Activated T-cell treated with anti-CD3 and anti-CD28 coated beads, Interleukin-2, amount 50 U/mL, for 48 hours (primary cell): ENCODE measurements around the gene OR11H6.
"Not testable (repeated sequence)": the region's sequence is repeated elsewhere in the genome, so short reads cannot be mapped to it uniquely, and the experiment has no call there.

ENCODE experiments used
- DNase-seq, 2 experiments: peaks; one replicate each; pipeline ENCODE4 v3.0.0-alpha.2; 2020

Gene OR11H6

DNA sequence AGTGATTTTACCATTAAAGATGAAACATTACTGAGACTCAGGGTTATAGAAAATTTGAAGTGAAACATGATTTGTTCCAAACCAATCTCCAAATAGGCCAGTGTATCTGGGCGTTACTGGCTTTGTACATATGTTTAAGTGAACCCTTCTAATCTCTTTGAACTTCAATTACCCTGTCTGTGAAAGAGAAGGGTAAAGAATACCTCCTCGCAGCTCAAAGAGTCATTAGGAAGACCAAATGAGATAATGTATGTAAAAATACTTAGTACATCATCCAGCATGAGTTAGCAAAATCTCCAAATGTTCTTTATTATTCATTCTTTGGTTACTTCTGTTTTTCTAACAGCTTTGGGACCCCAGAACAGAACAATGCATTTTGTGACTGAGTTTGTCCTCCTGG lies at the start of gene OR11H6:
Gene OR11H6 (plus strand): TSS at position 301 of the 400 bp plus-strand sequence. CDS start 0 bp downstream, at position 301.
- DNase-seq, result no peak

GRCh38 chr14:20174205-20174604 lies 49.3 kb upstream of the OR11H6 start:
- DNase-seq, result not testable (repeated sequence)

DNA sequence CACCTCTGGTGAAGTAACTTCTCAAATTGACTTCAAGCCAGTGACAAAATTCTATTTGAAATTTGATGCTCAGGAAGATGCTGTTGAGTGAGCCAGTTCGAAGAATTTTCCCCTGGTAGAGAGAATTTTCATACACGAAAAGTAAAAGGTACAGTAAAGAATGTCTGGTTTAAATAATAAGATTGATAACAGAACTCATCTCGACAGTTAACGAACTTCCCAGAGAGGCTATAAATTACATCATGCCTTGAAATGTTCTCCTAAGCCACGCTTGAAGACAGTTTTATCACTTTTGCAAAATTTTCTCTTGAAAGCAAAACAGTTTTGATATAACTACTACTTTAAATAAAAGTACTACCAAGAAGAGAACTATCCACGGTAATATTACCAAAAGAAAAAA lies 47.2 kb upstream of the OR11H6 start:
- DNase-seq, result no peak

GRCh38 chr14:20177433-20177974 lies 46.0 kb upstream of the OR11H6 start:
- no peak for DNase-seq

GRCh38 chr14:20179218-20179617 lies 44.3 kb upstream of the OR11H6 start:
- no peak for DNase-seq

DNA sequence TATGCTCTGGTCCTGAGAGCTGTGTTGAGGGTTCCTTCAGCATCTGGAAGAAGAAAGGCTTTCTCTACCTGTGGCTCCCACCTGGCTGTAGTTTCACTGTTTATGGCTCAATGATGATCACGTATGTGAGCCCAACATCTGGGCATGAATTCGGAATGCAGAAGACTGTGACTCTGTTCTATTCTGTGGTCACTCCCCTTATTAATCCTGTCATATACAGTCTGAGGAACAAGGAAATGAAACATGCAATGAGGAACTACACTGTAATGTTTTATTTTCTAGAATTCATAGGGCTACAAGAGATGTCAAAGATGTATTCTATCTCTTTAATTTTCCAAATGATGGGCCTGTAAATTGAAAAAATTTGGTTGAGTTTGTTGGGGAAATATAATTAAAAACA lies 43.6 kb upstream of the OR11H6 start:
- DNase-seq, result no peak

- no peak for DNase-seq
These were observed 43.0 kb upstream of the OR11H6 start for GRCh38 chr14:20180486-20180885.

GRCh38 chr14:20184181-20184580 lies 39.3 kb upstream of the OR11H6 start:
- DNase-seq, result no peak

GRCh38 chr14:20190596-20190995 lies 32.9 kb upstream of the OR11H6 start, which contains the start of gene OR11G2:
TSS of gene OR11G2 (plus strand) at chr14:20190896. CDS start at chr14:20197438, 6,542 bp downstream.
- no peak for DNase-seq

- DNase-seq, result no peak
These were observed 32.1 kb upstream of the OR11H6 start for GRCh38 chr14:20191396-20191795.

DNA sequence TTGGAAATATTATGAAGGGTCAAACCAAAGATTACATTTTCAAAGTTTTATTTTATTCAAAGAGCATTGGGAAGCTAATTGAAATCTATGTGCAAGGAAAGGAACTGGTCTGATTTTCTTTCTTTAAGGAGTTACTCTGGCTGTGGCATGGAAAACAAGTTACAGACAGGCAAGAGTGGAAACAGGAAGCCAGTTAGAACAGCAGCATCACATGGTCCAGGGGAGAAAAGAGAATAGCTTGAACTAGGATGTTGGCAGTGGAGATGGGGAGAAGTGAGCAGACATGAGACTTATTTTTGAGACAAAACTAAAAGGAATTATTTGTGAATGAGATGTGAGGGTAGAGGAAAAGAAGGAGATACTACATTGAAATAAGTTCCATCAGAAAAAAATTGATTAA lies 29.4 kb upstream of the OR11H6 start:
- no peak for DNase-seq

DNA sequence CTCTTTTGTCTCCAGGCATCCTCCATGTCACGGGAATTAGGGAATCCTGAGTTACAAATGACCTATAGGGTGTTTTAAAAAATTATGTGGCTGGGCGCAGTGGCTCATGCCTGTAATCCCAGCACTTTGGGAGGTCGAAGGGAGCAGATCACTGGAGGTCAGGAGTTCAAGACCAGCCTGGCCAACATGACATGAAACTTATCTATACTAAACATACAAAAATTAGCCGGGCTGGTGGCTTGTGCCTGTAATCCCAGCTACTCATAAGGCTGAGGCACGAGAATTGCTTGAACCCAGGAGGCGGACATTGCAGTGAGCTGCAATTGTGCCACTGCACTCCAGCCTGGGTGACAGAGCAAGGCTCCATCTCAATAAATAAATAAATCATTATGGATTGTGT lies 28.3 kb upstream of the OR11H6 start:
- DNase-seq, result not testable (repeated sequence)

GRCh38 chr14:20195911-20196310 lies 27.6 kb upstream of the OR11H6 start:
- no peak for DNase-seq

DNA sequence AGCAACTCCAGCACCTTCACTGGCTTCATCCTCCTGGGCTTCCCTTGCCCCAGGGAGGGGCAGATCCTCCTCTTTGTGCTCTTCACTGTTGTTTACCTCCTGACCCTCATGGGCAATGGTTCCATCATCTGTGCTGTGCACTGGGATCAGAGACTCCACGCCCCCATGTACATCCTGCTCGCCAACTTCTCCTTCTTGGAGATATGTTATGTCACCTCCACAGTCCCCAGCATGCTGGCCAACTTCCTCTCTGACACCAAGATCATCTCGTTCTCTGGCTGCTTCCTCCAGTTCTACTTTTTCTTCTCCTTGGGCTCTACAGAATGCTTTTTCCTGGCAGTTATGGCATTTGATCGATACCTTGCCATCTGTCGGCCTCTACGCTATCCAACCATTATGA lies 26.1 kb upstream of the OR11H6 start:
- DNase-seq, result no peak

DNA sequence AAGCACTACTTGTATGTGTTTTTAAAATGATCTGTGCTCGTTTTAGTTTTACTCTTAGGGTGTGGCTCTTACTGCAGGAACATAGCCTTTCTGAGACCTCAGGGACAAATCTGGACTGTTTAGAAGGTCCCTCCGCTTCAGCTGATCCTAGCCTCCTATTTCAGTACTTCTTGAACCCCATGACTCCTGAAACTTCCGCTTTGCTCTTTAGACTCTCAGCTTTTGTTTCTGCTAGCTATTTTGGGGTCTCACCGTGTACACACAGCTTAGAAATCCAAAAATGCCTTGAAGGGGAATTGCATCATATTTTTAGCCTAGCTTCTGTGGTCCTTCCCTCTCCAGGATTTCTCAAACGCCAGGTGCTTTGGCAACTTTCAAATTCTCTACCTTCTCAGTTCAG lies 24.5 kb upstream of the OR11H6 start:
- no peak for DNase-seq

DNA sequence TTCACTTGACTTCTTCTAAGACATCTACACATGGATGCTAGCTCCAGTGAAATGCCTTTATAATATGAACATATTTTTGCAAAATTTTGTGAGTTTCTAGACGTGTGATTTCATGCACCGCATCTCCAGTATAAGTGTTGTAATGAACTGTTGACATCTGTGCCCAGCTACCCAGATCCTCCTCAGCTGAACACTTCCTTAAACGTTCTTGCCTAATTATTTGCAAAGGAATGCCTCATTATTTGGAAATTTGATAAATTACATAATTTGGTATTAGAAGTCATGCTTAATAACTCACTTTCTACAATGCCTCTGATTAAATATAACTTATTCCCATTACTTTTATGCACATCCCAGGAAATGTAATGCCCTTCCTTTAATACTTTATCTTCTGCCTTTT lies 18.8 kb upstream of the OR11H6 start:
- DNase-seq, result no peak

GRCh38 chr14:20209595-20209994 lies 13.9 kb upstream of the OR11H6 start:
- no peak for DNase-seq

- not testable (repeated sequence) for DNase-seq
These were observed 11.1 kb upstream of the OR11H6 start for GRCh38 chr14:20212406-20212805.

DNA sequence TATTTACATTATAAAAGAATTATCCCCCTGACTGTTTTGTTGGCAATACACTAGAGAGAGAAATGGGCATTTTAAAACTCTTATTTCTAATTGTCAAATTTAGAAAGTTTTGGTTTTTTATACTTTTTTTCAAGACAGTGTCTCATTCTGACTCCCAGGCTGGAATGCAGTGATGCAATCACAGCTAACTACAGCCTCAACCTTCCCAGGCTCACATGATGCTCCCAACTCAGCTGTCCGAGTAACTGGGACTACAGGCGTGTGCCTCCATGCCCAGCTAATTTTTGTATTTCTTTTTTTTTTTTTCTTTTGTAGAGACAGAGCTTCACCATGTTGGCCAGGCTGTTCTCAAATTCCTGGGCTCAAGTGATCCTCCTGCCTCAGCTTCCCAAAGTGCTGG lies 8.3 kb upstream of the OR11H6 start:
- no peak for DNase-seq

- no peak for DNase-seq
These were observed 4.5 kb upstream of the OR11H6 start for GRCh38 chr14:20219033-20219432.

GRCh38 chr14:20228681-20229080 lies 5.2 kb downstream of the OR11H6 start, which contains the start of gene OR11H7:
TSS of gene OR11H7 (plus strand) at chr14:20228981.
- no peak for DNase-seq

DNA sequence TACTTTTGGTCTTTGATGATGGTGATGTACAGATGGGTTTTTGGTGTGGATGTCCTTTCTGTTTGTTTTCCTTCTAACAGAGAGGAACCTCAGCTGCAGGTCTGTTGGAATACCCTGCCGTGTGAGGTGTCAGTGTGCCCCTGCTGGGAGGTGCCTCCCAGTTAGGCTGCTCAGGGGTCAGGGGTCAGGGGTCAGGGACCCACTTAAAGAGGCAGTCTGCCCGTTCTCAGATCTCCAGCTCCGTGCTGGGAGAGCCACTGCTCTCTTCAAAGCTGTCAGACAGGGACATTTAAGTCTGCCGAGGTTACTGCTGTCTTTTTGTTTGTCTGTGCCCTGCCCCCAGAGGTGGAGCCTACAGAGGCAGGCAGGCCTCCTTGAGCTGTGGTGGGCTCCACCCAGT lies 11.9 kb downstream of the OR11H6 start:
- DNase-seq, result not testable (repeated sequence)

DNA sequence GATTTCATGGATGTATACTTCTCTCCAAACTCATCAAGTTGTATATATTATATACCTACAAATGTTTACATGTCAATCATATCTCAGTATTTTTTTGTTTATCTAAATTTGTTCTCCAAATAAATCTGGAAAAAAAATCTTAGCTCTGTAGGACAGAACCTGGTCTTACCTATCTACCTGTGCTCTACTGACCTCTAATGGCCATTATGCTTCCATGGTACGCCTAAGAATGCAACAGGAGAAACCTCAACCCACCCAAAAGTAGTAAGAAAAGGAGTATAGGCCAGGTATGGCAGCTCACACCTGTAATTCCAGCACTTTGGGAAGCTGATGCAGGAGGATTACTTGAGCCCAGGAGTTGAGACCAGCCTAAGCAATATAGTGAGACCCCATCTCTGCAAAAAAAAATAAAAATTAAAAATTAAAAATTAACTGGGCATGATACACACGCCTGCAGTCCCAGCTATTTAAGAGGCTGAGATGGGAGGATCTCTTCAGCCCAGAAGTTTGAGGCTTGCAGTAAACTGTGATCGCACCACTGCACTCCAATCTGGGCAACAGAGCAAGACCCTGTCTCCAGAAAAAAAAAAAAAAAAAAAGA lies 24.2 kb downstream of the OR11H6 start:
- no peak for DNase-seq

DNA sequence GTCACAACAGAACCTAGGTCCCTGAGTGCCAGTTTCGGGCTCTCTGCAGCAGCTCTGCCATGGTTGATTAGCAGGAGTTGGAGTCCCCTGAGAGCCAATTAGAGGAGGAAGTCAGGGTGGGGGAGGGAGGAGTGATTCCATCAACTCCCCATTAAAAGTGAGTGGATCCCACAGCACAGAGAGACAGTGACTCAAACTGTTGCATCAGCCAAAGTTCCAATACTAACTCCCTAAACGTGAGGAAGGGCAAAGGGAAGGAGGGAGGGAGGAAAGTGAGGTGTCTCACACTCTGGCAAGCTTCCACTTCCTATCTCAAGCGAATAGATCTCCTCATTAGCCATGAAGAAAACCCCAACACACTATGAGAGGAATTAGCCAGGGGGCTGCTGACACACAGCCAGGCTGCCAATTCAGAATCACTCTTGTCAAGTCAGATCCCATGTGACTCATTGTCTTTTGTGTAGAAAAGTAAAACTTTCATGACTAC lies 39.2 kb downstream of the OR11H6 start:
- no peak for DNase-seq

DNA sequence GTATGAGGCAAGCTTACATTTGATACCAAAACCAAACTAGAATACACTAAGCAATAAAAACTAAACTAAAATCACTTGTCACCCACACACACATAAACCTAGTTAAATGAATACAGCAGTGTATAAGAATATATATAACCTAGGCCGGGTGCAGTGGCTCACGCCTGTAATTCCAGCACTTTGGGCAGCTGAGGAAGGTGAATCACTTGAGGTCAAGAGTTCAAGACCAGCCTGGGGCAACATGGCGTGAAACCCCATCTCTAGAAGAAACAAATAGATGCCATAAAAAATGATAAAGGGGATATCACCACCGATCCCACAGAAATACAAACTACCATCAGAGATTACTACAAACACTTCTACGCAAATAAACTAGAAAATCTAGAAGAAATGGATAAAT lies 40.9 kb downstream of the OR11H6 start:
- DNase-seq, result not testable (repeated sequence)
